K562 (cell line): Measurements from ENCODE around the gene CLTRN. TPM values are rescaled to one million over a fixed set of nuclear protein-coding genes. Genes with fewer than 3 reads are reported as not detected.

Experiments used
- CXXC5 ChIP-seq: fragments of 250-450 bp; sonication (Bioruptor Pico); IDR thresholded peaks from 2 replicates; pipeline ENCODE4 v1.8.0; 2022; ENCODE audit warnings: inconsistent platforms, mild to moderate bottlenecking, moderate library complexity
- HMG20B ChIP-seq: fragments of 250-450 bp; sonication (Bioruptor Pico); IDR thresholded peaks from 2 replicates; pipeline ENCODE4 v1.5.0; 2021; ENCODE audit warnings: mild to moderate bottlenecking
- MEF2A ChIP-seq: IDR thresholded peaks from 2 replicates; pipeline ENCODE4 v1.6.1; 2011; ENCODE audit warnings: low read depth, mild to moderate bottlenecking, low read length, moderate library complexity; ENCODE audit not compliant: control insufficient read depth
- MTA3 ChIP-seq: fragments of 450-650 bp; formaldehyde crosslinking; IDR thresholded peaks from 2 replicates; pipeline ENCODE4 v1.6.1; 2017; ENCODE audit warnings: mild to moderate bottlenecking, borderline replicate concordance
- RBM14 ChIP-seq: fragments of 200-400 bp; formaldehyde crosslinking; IDR thresholded peaks from 2 replicates; pipeline ENCODE4 v1.6.1; 2018; ENCODE audit warnings: low read depth, mild to moderate bottlenecking, low read length, moderate library complexity, borderline replicate concordance; ENCODE audit not compliant: insufficient read depth
- REST ChIP-seq, 2 experiments: fragments of 450-650 bp; formaldehyde crosslinking in 1 of 2; IDR thresholded peaks; 2 replicates each; pipeline versions ENCODE4 v1.4.0 to v1.6.1; 2014 to 2020; ENCODE audit warnings: mild to moderate bottlenecking in 2 of 2, borderline replicate concordance in 1 of 2, low read depth in 1 of 2
- SMAD2 ChIP-seq: fragments of 150-350 bp; IDR thresholded peaks from 2 replicates; pipeline ENCODE4 v1.6.1; 2014; ENCODE audit warnings: low read depth, mild to moderate bottlenecking, low read length
- ZBTB12 ChIP-seq: fragments of 250-450 bp; sonication (Bioruptor Pico); IDR thresholded peaks from 2 replicates; pipeline ENCODE4 v1.4.0; 2020
- ZNF124 ChIP-seq: sonication (generic); formaldehyde crosslinking; IDR thresholded peaks from 2 replicates; pipeline ENCODE4 v1.8.1; 2022; ENCODE audit warnings: missing genetic modification reagents
- ZNF316 ChIP-seq: fragments of 450-650 bp; IDR thresholded peaks from 2 replicates; pipeline ENCODE4 v1.6.1; 2016
- polyA plus RNA-seq, 8 experiments: library from polyadenylated mRNA; depleted of rRNA in 4 of 8; stranded (reverse) in 5 of 8; unstranded in 3 of 8; fragments of >200 nt; fragmentation: Nextera tagmentation in 2 of 8; fragmentation: Illumina TruSeq in 1 of 8; extraction: Ambion mirVana in 2 of 8; extraction: Trizol in 1 of 8; gene quantifications; 2 replicates each; pipeline versions ENCODE4 v1.2.1 to v1.2.3, GENCODE V29; 2011 to 2014; ENCODE audit warnings: inconsistent platforms in 1 of 8, missing spikeins in 1 of 8
- total RNA-seq, 7 experiments: library from RNA; depleted of rRNA in 6 of 7; stranded (reverse); fragments of >200 nt in 6 of 7; fragmentation: Illumina TruSeq in 2 of 7; extraction: Trizol in 2 of 7; gene quantifications; 2 replicates each; pipeline versions ENCODE4 v1.2.1 to v1.2.3, GENCODE V29; 2011 to 2021; ENCODE audit warnings: low replicate concordance in 1 of 7

Gene CLTRN
- total and polyA plus RNA-seq, 9 of the 15 experiments (the other 6 are each of a cell fraction or from before 2014, with no cell fraction given) = 0.11 to 0.36 (median 0.18) TPM; not detected in 2

GRCh38 chrX:15579778-15580747 lies 84.5 kb downstream of the CLTRN start (continued):
- no peak for TF ChIP-seq ZBTB12 (CRISPR knock-in tag)
- no peak for TF ChIP-seq RBM14
- no peak for TF ChIP-seq SMAD2
- TF ChIP-seq ZNF124 = no peak
- TF ChIP-seq HMG20B = no peak
- TF ChIP-seq ZNF316 = no peak
- TF ChIP-seq MTA3 = peak; percentile 69; the same call in 1 of the 2 replicates
- TF ChIP-seq CXXC5 = peak; percentile 45; the same call in 1 of the 2 replicates
- 0 out of 2 replicates have a peak, but pooled peaks have one; percentile 7 for TF ChIP-seq REST (IDR thresholded peaks at IDR 0.05; ENCODE audit: borderline replicate concordance)
- TF ChIP-seq REST (CRISPR knock-in tag; IDR thresholded peaks at IDR 0.05; ENCODE audit: low read depth) = no peak
- TF ChIP-seq MEF2A = 0 out of 2 replicates have a peak, but pooled peaks have one; percentile 15
